Psoas muscle (tissue), 8 donors: ENCODE data around the gene SRPRB. TPM values are rescaled to one million over a fixed set of nuclear protein-coding genes. Genes with fewer than 3 reads are reported as not detected.

Experiments used
- ATAC-seq, 4 donors: fragments of 200-7000 bp; cut with Tn5 transposase; one replicate each; pipeline ENCODE4 v1.9.1; 2020; ENCODE audit warnings: moderate library complexity in 3 of 4, mild to moderate bottlenecking in 2 of 4
- DNase-seq, 2 donors: peaks; one replicate each; pipeline ENCODE4 v3.0.0-alpha.2; 2020
- H3K27ac ChIP-seq: fragments of 200-600 bp; one replicate; pipeline ENCODE4 v1.8.0; 2022
- H3K27me3 ChIP-seq, 3 donors: fragments of 200-600 bp in 1 of 3; one replicate each; pipeline versions ENCODE4 v1.6.1 to v1.8.0; 2013 to 2022; ENCODE audit warnings: low read length in 2 of 3, mild to moderate bottlenecking in 2 of 3, moderate library complexity in 1 of 3; ENCODE audit not compliant: insufficient read depth in 3 of 3
- H3K36me3 ChIP-seq, 2 donors: fragments of 200-600 bp in 1 of 2; one replicate each; pipeline versions ENCODE4 v1.6.1 to v1.8.0; 2013 to 2022; ENCODE audit warnings: low read depth in 1 of 2, mild to moderate bottlenecking in 1 of 2, moderate library complexity in 1 of 2; ENCODE audit not compliant: insufficient read depth in 1 of 2
- H3K4me1 ChIP-seq: fragments of 200-600 bp; one replicate; pipeline ENCODE4 v1.8.0; 2022
- H3K4me3 ChIP-seq: fragments of 200-600 bp; one replicate; pipeline ENCODE4 v1.8.0; 2022; ENCODE audit warnings: mild to moderate bottlenecking
- H3K9me3 ChIP-seq: fragments of 200-600 bp; one replicate; pipeline ENCODE4 v1.8.0; 2022
- CTCF ChIP-seq: fragments of 200-600 bp; IDR thresholded peaks from one replicate; pipeline ENCODE4 v1.8.0; 2022; ENCODE audit warnings: antibody characterized with exemption
- WGBS, 3 donors: extraction: QIAGEN DNeasy Blood & Tissue Kit; methylation state at CpG; one replicate each; pipeline versions ENCODE4 v1.1.6 to v1.1.7; 2013; 5-methylcytosine and 5-hydroxymethylcytosine counted together
- intact Hi-C, 2 donors: fragments of 100-400 bp; cut with DNase I; formaldehyde crosslinking; loops; one replicate each; pipeline versions ENCODE4 v1.11.0 to v1.14.2; 2022
- polyA plus RNA-seq, 3 donors: library from polyadenylated mRNA; stranded (reverse); fragments of 200-250 nt; gene quantifications; one replicate each; pipeline ENCODE4 v1.2.3, GENCODE V29; 2013
- total RNA-seq, 4 donors: library from RNA; stranded (reverse); fragmentation: NEBNext Ultra II Directional in 2 of 4; extraction: Animal tissue kit (Norgen Biotek cat#: 25700) in 2 of 4; gene quantifications; one replicate each; pipeline versions ENCODE4 v1.2.1 to v1.2.4, GENCODE V29; 2021 to 2023
- donor health status: healthy with polysubstance abuse.
- donor health status: DM: no; HTN: no; CAD: no; lungs with moderate emphysema.
- donor health status: Bipolar disorder and iron deficiency.
- donor health status: healthy.
- donor health status: DM: yes; HTN: yes; CAD: no.
- donor health status: DM: no; HTN: no; CAD: no.
- donor health status: DM: no; HTN: no; CAD: no.
- donor health status: DM: yes; HTN: yes; CAD: no.

SRPRB gene
- total and polyA plus RNA-seq, 7 donors = 28.0 to 70.4 (median 45.0) TPM

- WGBS, 3 donors = 74 to 85% (median 82%) methylated on average over 4 of the region's 4 CpGs
- DNase-seq = no peak
- no peaks in the 10 kb centered on the region for H3K9me3 ChIP-seq
- no peak overlapping the region for H3K27ac ChIP-seq
- H3K27me3 ChIP-seq = peaks cover 0 to 4% (median 0%) of the 10 kb centered on the region in 3 donors
- no peak for TF ChIP-seq CTCF
- H3K36me3 ChIP-seq = no peaks in the 10 kb centered on the region
- no peaks in the 10 kb centered on the region for H3K4me1 ChIP-seq
- ATAC-seq = no peak
- H3K4me3 ChIP-seq = no peak overlapping the region
- intact Hi-C loops = no loop called here
Observed at GRCh38 chr3:133862161-133862560, 56.5 kb downstream of the SRPRB start.

GRCh38 chr3:133863911-133864310, 58.3 kb downstream of the SRPRB start:
- H3K27ac ChIP-seq = no peak overlapping the region
- DNase-seq = no peak
- intact Hi-C loops = no loop called here
- 81 to 83% (median 82%) methylated on average over 11 of the region's 11 CpGs for WGBS, 3 donors
- H3K27me3 ChIP-seq = peaks cover 0 to 4% (median 0%) of the 10 kb centered on the region in 3 donors
- TF ChIP-seq CTCF = no peak
- no peaks in the 10 kb centered on the region for H3K4me1 ChIP-seq
- no peak for ATAC-seq
- no peak overlapping the region for H3K4me3 ChIP-seq
- H3K9me3 ChIP-seq = no peaks in the 10 kb centered on the region
- no peaks in the 10 kb centered on the region for H3K36me3 ChIP-seq

GRCh38 chr3:133864616-133865015, 59.0 kb downstream of the SRPRB start:
- no peaks in the 10 kb centered on the region for H3K36me3 ChIP-seq
- TF ChIP-seq CTCF = no peak
- 79 to 85% (median 85%) methylated on average over 7 of the region's 7 CpGs for WGBS, 3 donors
- no peak overlapping the region for H3K27ac ChIP-seq
- ATAC-seq (no peak), DNase-seq (no peak)
- H3K4me1 ChIP-seq = no peaks in the 10 kb centered on the region
- no peaks in the 10 kb centered on the region for H3K9me3 ChIP-seq
- H3K4me3 ChIP-seq = no peak overlapping the region
- peaks cover 0 to 4% (median 0%) of the 10 kb centered on the region in 3 donors for H3K27me3 ChIP-seq
- intact Hi-C loops = no loop called here

GRCh38 chr3:133865136-133865855, 59.7 kb downstream of the SRPRB start:
- intact Hi-C loops = no loop called here
- H3K4me3 ChIP-seq = no peak overlapping the region
- WGBS, 3 donors = 60 to 66% (median 61%) methylated on average over 5 of the region's 5 CpGs
- no peaks in the 10 kb centered on the region for H3K36me3 ChIP-seq
- no peak overlapping the region for H3K27ac ChIP-seq
- no peak for ATAC-seq
- peaks cover 0 to 4% (median 0%) of the 10 kb centered on the region in 3 donors for H3K27me3 ChIP-seq
- TF ChIP-seq CTCF = no peak
- no peaks in the 10 kb centered on the region for H3K9me3 ChIP-seq
- H3K4me1 ChIP-seq = no peaks in the 10 kb centered on the region
- no peak for DNase-seq

GRCh38 chr3:133866141-133866540, 60.5 kb downstream of the SRPRB start:
- DNase-seq (no peak), ATAC-seq (no peak)
- no peak overlapping the region for H3K4me3 ChIP-seq
- H3K27ac ChIP-seq = no peak overlapping the region
- H3K4me1 ChIP-seq = no peaks in the 10 kb centered on the region
- H3K36me3 ChIP-seq = no peaks in the 10 kb centered on the region
- intact Hi-C loops = no loop called here
- TF ChIP-seq CTCF = no peak
- peaks cover 0 to 4% (median 0%) of the 10 kb centered on the region in 3 donors for H3K27me3 ChIP-seq
- no peaks in the 10 kb centered on the region for H3K9me3 ChIP-seq
- whole genome bisulfite sequencing, 3 donors = 94 to 100% (median 94%) methylated on average over 3 of the region's 3 CpGs
